H54 (cell line): Measurements from ENCODE around the gene TCP11X1.
"Not testable (repeated sequence)": the region's sequence is repeated elsewhere in the genome, so short reads cannot be mapped to it uniquely, and the experiment has no call there.

Source experiments
- DNase-seq: peaks from one replicate; pipeline ENCODE4 v3.0.0; 2011; ENCODE audit warnings: low spot score, mixed read lengths; ENCODE audit not compliant: insufficient read length
- FAIRE-seq: peaks from 3 replicates; lab custom pipeline; 2011; peaks lifted over from hg19 to GRCh38; lab: Jason Lieb, UNC
- POLR2A ChIP-seq: IDR thresholded peaks from 2 replicates; pipeline ENCODE4 v1.6.1; 2011; ENCODE audit warnings: low read depth, mild to moderate bottlenecking, low read length

The TCP11X1 gene

DNA sequence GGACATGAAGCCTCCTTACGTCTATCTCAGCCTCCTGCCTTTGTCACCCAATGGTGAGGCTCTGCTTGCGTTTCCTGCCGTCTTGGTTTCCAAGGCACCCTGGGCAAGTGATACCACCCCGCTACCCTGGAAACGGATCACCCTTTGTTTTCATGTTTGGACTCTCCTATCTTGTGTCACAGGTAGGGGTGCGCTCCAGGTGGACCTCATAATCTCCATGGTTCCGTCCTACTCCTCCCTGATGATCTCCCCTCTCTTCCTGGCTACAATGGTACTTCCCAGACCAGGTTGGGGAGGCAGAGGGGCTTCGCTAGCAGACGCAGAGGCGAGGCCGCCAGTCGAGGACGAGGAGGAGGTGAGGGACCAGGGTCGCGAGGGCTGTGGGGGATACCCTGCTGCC is at the start of gene TCP11X1:
TCP11X1 (plus strand) TSS at position 316 of the 400 bp plus-strand sequence.
- DNase-seq, FAIRE-seq: not testable (repeated sequence)

DNA sequence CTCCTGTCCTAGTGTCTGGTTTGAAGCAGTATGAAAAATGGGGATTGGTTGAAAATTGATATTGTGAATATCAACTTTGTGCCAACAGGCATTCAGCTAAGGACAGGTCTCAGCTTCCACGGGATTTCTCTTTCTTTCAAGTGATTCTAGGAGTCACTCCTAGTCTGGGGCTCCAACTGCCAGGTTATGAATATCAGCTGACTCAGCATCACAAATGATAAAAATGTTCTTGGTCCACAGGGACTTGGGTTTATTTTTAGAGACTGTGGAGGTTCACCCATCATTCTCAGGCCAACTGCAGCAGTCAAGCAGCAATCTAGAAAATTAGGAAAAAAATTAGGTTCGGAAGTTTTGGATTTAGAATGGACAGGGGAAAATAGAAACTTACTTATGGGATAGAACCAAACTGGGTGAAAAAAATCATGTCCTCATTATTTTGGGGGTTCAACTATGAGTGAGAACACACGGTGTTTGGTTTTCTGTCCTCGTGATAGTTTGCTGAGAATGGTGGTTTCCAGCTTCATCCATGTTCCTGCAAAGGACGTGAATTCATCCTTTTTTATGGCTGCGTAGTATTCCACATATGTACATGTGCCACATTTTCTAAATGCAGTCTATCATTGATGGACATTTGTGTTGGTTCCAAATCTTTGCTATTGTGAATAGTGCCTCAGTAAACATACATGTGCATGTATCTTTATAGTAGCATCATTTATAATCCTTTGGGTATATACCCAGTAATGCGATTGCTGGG is 29.0 kb upstream of the TCP11X1 start:
- FAIRE-seq = no peak
- DNase-seq = no peak
- TF ChIP-seq POLR2A = no peak

DNA sequence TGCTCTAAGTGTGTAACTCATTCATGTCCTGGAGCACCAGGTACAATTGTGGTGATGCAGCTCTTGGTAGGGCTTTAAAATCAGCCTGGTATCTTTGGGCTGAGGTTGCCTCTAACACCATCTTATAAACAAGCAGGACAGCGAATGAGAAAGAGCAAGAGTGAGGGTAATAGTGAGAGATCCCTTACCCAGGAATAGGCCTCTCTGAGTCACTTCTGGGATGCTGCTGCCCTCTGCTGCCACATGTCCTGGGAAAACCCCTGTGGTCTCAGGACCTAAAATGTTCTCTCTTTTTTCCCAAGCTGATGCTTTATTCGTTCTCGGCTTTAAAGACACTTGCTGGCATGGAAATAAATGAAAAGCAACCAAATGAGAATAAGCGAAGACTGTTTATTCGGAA is 7.2 kb upstream of the TCP11X1 start:
- DNase-seq, FAIRE-seq: not testable (repeated sequence)

DNA sequence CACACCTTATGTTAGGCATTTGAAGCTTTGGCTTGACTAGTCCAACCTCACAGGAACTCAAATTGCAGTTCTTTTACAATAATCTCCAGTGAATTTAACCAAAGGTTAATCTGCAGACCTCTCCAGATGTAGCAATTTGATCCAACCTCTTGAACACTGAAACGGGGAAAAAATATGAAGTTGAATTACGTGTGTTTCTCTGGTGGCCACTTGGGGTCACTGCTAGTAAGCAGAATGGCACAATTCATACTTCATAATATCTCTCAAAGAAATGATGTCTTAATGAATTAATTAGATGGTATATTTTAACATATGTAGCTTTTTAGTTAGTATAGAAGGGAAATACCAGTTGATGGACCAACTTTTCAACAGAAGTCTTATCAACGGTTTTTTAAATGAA is 1.4 kb downstream of the TCP11X1 start:
- DNase-seq, FAIRE-seq: not testable (repeated sequence)

DNA sequence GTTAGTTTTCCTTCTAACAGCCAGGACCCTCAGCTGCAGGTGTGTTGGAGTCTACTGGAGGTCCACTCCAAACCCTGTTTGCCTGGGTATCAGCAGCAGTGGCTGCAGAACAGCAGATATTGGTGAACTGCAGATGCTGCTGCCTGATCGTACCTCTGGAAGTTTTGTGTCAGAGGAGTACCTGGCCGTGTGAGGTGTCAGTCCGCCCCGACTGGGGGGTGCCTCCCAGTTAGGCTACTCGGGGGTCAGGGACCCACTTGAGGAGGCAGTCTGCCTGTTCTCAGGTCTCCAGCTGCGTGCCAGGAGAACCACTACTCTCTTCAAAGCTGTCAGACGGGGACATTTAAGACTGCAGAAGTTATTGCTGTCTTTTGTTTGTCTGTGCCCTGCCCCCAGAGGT is 20.6 kb downstream of the TCP11X1 start:
- DNase-seq, FAIRE-seq: not testable (repeated sequence)

DNA sequence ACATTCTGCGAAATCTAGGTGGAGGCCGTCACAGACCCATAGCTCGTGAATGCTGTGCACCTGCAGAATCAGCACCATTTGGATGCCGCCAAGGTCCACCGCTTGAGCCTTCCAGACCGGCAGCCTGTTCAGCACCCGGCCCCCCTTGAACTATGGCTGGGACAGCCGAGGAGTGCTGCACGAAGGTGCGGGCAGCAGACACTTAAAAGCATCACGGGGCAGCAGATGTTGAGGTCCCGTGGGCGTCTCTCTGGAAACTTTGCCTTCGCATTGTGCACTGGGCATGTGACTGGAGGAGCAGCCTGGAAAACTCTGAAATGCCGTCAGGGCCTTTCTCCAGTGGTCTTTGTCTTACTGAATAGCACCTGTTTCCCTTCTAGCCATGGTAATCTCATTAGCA is 25.2 kb downstream of the TCP11X1 start:
- DNase-seq, FAIRE-seq: not testable (repeated sequence)

DNA sequence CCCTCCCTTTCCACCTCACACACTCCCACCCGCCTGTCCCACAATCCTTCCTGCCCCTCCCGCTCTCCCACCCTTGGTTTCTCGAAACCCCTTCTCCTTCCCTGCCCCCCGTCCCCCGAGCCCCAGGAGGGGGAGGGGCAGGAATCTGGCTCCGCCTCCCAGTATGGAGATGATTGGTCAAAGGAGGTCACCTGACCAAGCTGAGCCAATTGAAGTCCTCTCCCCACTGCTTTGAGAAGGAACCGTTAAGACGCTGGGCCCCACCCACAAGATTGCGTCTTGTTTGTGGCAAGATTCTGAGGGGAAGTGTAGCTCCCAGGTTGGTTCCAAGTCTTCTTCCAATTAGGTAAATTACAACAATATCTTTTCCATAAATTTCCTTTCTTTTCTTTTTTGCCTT is 31.8 kb downstream of the TCP11X1 start, which contains the start of gene NXF2:
NXF2 (plus strand) TSS at position 275 of the 400 bp plus-strand sequence. CDS start 59,912 bp downstream, outside the sequence.
- DNase-seq, FAIRE-seq: not testable (repeated sequence)

DNA sequence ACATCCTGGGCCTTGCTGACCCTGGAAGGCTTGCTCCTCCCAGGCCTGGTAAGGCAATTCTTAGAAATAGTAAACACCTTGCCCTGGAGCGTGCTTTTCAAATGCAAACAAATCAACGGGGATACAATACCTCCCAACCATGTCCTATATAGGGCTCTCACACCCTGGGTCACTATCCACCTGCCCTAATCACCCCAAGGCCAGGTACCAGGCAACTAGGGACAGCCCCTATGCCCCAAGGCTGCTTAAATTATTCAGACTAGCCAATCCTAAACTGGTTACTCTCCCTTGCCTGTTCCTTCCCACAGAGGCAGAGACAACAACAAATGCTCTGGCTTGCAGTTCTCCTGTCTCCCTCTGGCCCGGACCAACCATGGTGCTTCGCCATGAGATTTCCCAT is 57.1 kb downstream of the TCP11X1 start:
- not testable (repeated sequence) for FAIRE-seq, DNase-seq
